Upper lobe of left lung (tissue), 4 donors: Measurements from ENCODE around the gene USB1.

Experiments used
- POLR2A ChIP-seq, 4 donors: fragments of 450-650 bp; IDR thresholded peaks; one replicate each; pipeline ENCODE4 v1.5.1; 2016 to 2017; ENCODE audit warnings: antibody characterized with exemption in 4 of 4, mild to moderate bottlenecking in 2 of 4
- POLR2AphosphoS5 ChIP-seq, 2 donors: sonication (generic); formaldehyde crosslinking; IDR thresholded peaks; one replicate each; pipeline ENCODE4 v1.5.1; 2017; ENCODE audit warnings: antibody characterized with exemption in 2 of 2
- TF ChIP-seq, protein P1 (sequence below), 6 experiments: fragments of 450-650 bp in 4 of 6; fragments of 200-600 bp in 2 of 6; sonication (generic) in 2 of 6; IDR thresholded peaks; one replicate each; pipeline ENCODE4 v1.5.1; 2016 to 2019; ENCODE audit warnings: antibody characterized with exemption in 6 of 6

DNA sequence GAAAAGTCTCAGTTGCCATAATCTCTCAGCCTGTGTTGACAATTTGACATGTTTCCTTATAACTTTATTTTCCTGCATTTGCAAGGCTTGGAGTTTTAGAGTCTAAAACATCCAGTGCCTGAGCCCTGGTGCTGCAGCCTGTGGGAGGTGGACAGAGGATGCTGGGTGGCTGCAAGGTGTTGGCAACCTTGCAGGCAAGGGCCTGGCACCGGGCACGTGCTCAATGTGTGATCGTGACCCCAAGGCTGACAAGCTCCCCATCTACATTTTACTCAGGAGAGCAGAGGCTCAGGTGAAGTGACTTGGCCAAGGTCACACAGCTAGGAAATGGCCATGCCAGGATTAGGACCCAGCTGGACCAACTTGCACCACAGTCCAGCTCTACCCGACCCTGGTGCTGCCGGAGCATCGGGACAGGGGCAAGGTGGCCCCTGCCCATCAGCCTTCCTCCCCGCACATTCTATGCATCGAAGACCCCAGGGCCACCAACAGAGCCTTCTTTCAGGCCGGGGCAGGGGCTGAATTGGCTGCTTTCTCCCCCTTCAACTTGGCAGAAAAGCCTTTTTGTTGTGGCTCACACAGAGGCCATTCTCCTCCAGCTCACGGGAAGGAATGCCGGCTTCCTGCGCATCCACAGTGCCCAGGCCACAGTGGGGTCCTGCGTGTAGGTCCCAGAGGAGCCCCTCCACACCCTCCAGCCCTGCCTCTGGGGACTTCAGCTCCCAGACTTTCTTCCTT lies 47.5 kb downstream of the USB1 start:
- TF ChIP-seq POLR2A (IDR thresholded peaks at IDR 0.05) (no peak), POLR2AphosphoS5 (IDR thresholded peaks at IDR 0.05) (no peak)
- TF ChIP-seq, protein P1, sequence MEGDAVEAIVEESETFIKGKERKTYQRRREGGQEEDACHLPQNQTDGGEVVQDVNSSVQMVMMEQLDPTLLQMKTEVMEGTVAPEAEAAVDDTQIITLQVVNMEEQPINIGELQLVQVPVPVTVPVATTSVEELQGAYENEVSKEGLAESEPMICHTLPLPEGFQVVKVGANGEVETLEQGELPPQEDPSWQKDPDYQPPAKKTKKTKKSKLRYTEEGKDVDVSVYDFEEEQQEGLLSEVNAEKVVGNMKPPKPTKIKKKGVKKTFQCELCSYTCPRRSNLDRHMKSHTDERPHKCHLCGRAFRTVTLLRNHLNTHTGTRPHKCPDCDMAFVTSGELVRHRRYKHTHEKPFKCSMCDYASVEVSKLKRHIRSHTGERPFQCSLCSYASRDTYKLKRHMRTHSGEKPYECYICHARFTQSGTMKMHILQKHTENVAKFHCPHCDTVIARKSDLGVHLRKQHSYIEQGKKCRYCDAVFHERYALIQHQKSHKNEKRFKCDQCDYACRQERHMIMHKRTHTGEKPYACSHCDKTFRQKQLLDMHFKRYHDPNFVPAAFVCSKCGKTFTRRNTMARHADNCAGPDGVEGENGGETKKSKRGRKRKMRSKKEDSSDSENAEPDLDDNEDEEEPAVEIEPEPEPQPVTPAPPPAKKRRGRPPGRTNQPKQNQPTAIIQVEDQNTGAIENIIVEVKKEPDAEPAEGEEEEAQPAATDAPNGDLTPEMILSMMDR (IDR thresholded peaks at IDR 0.05) = no peak
